H1 (cell line): ENCODE results near the gene SLFN5. TPM values are rescaled to one million over a fixed set of nuclear protein-coding genes. Genes with fewer than 3 reads are reported as not detected.

Experiments used
- BCL11A ChIP-seq, 2 experiments: IDR thresholded peaks; one replicate each; pipeline ENCODE4 v1.6.1; 2011; ENCODE audit warnings: low read depth in 2 of 2, low read length in 2 of 2, mild to moderate bottlenecking in 2 of 2
- CHD2 ChIP-seq: IDR thresholded peaks from 2 replicates; pipeline ENCODE4 v1.6.1; 2012; ENCODE audit warnings: low read length, improper control_type of control experiment
- CHD7 ChIP-seq: fragments of 300-600 bp; sonication (generic); IDR thresholded peaks from 2 replicates; pipeline ENCODE4 v1.7.1; 2012; ENCODE audit warnings: low read length, moderate library complexity, mild to moderate bottlenecking, inconsistent platforms; ENCODE audit not compliant: insufficient replicate concordance
- POLR2A ChIP-seq, 2 experiments: IDR thresholded peaks; 1 replicate in 1 of 2; 2 replicates in 1 of 2; pipeline ENCODE4 v1.6.1; 2011; ENCODE audit warnings: low read depth in 2 of 2, low read length in 2 of 2, mild to moderate bottlenecking in 2 of 2; ENCODE audit errors: control extremely low read depth in 1 of 2
- polyA plus RNA-seq, 7 experiments: library from polyadenylated mRNA; depleted of rRNA in 3 of 7; stranded (reverse) in 5 of 7; unstranded in 2 of 7; fragments of >200 nt in 5 of 7; fragments of 200-250 nt in 2 of 7; gene quantifications; 1 replicate in 5 of 7; 2 replicates in 1 of 7; 4 replicates in 1 of 7; pipeline versions ENCODE4 v1.2.1 to v1.2.3, GENCODE V29; 2011 to 2013; ENCODE audit warnings: missing spikeins in 2 of 7, mixed read lengths in 2 of 7
- total RNA-seq: library from RNA; stranded (reverse); fragmentation: NEBNext Ultra II Directional; extraction: Animal tissue kit (Norgen Biotek cat#: 25700); gene quantifications from 2 replicates; pipeline ENCODE4 v1.2.1, GENCODE V29; 2021

The SLFN5 gene
- total and polyA plus RNA-seq, 2 of the 8 experiments (the other 6 are each of a cell fraction or from before 2014, with no cell fraction given): 0.86 to 3.0 TPM

- TF ChIP-seq CHD7: no peak
- no peak for TF ChIP-seq BCL11A (IDR thresholded peaks at IDR 0.05; ENCODE audit: low read depth in 2 of 2, low read length in 2 of 2)
- no peak for TF ChIP-seq CHD2
- no peak for TF ChIP-seq POLR2A (IDR thresholded peaks at IDR 0.05; ENCODE audit: control extremely low read depth in 1 of 2, low read depth in 2 of 2, low read length in 2 of 2)
Measured at GRCh38 chr17:35229638-35230037, 13.2 kb upstream of the SLFN5 start (continued).
